Endothelial cell of umbilical vein (primary cell): ENCODE measurements around the gene CRELD2. TPM values are rescaled to one million over a fixed set of nuclear protein-coding genes. Genes with fewer than 3 reads are reported as not detected.

Experiments
- BruUV-seq: library from RNA; stranded (reverse); fragments of 400-500 nt; replicated peaks from 2 replicates; lab custom pipeline; 2021; lab: Mats Ljungman, UMichigan
- CTCF ChIA-PET: fragments of 300-600, 350-600 bp; sonication (Branson Sonifier 250); formaldehyde crosslinking; loops from one replicate; lab custom pipeline; 2021; ENCODE audit warnings: antibody characterized with exemption, inconsistent platforms; lab: Charles Lee
- POLR2A ChIA-PET: fragments of 300-600, 350-600 bp; sonication (Branson Sonifier 250); formaldehyde crosslinking; loops from one replicate; lab custom pipeline; 2021; ENCODE audit warnings: antibody characterized with exemption, inconsistent platforms; lab: Charles Lee
- DNase-seq: peaks from one replicate; pipeline ENCODE4 v3.0.0-alpha.2; 2011; ENCODE audit warnings: low read depth, low spot score
- FAIRE-seq: peaks from 2 replicates; lab custom pipeline; 2011; peaks lifted over from hg19 to GRCh38; lab: Jason Lieb, UNC
- H2AFZ ChIP-seq: 2 replicates; pipeline ENCODE4 v1.6.0; 2012; ENCODE audit warnings: low read depth, low read length, control low read depth, inconsistent platforms
- H3K27ac ChIP-seq: 2 replicates; pipeline ENCODE4 v1.5.1; 2011; ENCODE audit warnings: low read depth, mild to moderate bottlenecking, control low read depth, low read length, moderate library complexity; ENCODE audit not compliant: insufficient read depth
- H3K27me3 ChIP-seq, 2 experiments: 2 replicates each; pipeline versions ENCODE4 v1.6.0 to v1.6.1; 2011; ENCODE audit warnings: low read length in 2 of 2, mixed read lengths in 1 of 2; ENCODE audit not compliant: control insufficient read depth in 2 of 2, insufficient read depth in 2 of 2
- H3K36me3 ChIP-seq, 2 experiments: 2 replicates in 1 of 2; 3 replicates in 1 of 2; pipeline ENCODE4 v1.5.1; 2011; ENCODE audit warnings: low read length in 2 of 2, mild to moderate bottlenecking in 1 of 2, moderate library complexity in 1 of 2; ENCODE audit not compliant: control insufficient read depth in 2 of 2, insufficient read depth in 2 of 2; ENCODE audit errors: extremely low read depth in 1 of 2
- H3K4me1 ChIP-seq: 3 replicates; pipeline ENCODE4 v1.5.1; 2011; ENCODE audit warnings: mild to moderate bottlenecking, low read length; ENCODE audit not compliant: control insufficient read depth, insufficient read depth; ENCODE audit errors: extremely low read depth
- H3K4me2 ChIP-seq: 2 replicates; pipeline ENCODE4 v1.6.1; 2011; ENCODE audit warnings: low read length, control low read depth, mixed read lengths; ENCODE audit not compliant: insufficient read depth
- H3K4me3 ChIP-seq, 3 experiments: fragments of 200-600 bp in 1 of 3; sonication (generic), shearing (Covaris generic) in 1 of 3; replicated peaks in 1 of 3; 2 replicates each; pipeline ENCODE4 v1.5.1; 2011 to 2016; ENCODE audit warnings: control low read depth in 3 of 3, low read length in 3 of 3, mild to moderate bottlenecking in 2 of 3, inconsistent platforms in 1 of 3, low read depth in 1 of 3, moderate library complexity in 1 of 3; ENCODE audit not compliant: insufficient read depth in 1 of 3
- H3K79me2 ChIP-seq: 2 replicates; pipeline ENCODE4 v1.6.0; 2012; ENCODE audit warnings: low read length, inconsistent platforms; ENCODE audit not compliant: control insufficient read depth, insufficient read depth
- H3K9ac ChIP-seq: replicated peaks from 2 replicates; pipeline ENCODE3; 2011; ENCODE audit warnings: low read length, control low read depth; ENCODE audit not compliant: insufficient read depth; ENCODE audit errors: extremely low read depth
- H3K9me1 ChIP-seq: replicated peaks from 3 replicates; pipeline ENCODE4 v1.6.0; 2011; ENCODE audit warnings: mild to moderate bottlenecking, low read length; ENCODE audit not compliant: control insufficient read depth, insufficient read depth; ENCODE audit errors: extremely low read depth
- H3K9me3 ChIP-seq: replicated peaks from 2 replicates; pipeline ENCODE4 v1.5.1; 2012; ENCODE audit warnings: low read length, inconsistent platforms; ENCODE audit not compliant: control insufficient read depth, insufficient read depth
- H4K20me1 ChIP-seq: replicated peaks from 2 replicates; pipeline ENCODE3; 2011; ENCODE audit warnings: mild to moderate bottlenecking, low read length; ENCODE audit not compliant: control insufficient read depth, insufficient read depth; ENCODE audit errors: extremely low read depth
- EZH2 ChIP-seq: IDR thresholded peaks from 2 replicates; pipeline ENCODE4 v1.6.1; 2012; ENCODE audit warnings: borderline replicate concordance, low read depth, mild to moderate bottlenecking, moderate library complexity, low read length, inconsistent platforms; ENCODE audit not compliant: severe bottlenecking
- FOS ChIP-seq: IDR thresholded peaks from 2 replicates; pipeline ENCODE4 v1.6.1; 2011; ENCODE audit warnings: mild to moderate bottlenecking, low read length, moderate library complexity, borderline replicate concordance; ENCODE audit not compliant: insufficient read depth
- GATA2 ChIP-seq: IDR thresholded peaks from 2 replicates; pipeline ENCODE4 v1.7.0; 2011; ENCODE audit warnings: low read depth, mild to moderate bottlenecking, moderate library complexity, mixed read lengths, low read length; ENCODE audit not compliant: insufficient read length, insufficient read depth
- JUN ChIP-seq: IDR thresholded peaks from 2 replicates; pipeline ENCODE4 v1.6.1; 2011; ENCODE audit warnings: borderline replicate concordance, low read depth; ENCODE audit not compliant: insufficient read length, insufficient read depth
- MAX ChIP-seq: IDR thresholded peaks from 2 replicates; pipeline ENCODE4 v1.6.1; 2011; ENCODE audit not compliant: insufficient read depth, insufficient read length
- MYC ChIP-seq: IDR thresholded peaks from one replicate; pipeline ENCODE4 v1.6.1; 2011; ENCODE audit warnings: mild to moderate bottlenecking, low read depth, low read length
- POLR2A ChIP-seq: IDR thresholded peaks from 2 replicates; pipeline ENCODE4 v1.6.1; 2012; ENCODE audit warnings: low read depth, mild to moderate bottlenecking, control low read depth, low read length
- POLR2AphosphoS5 ChIP-seq: IDR thresholded peaks from 2 replicates; pipeline ENCODE4 v1.6.1; 2012; ENCODE audit warnings: low read depth, mild to moderate bottlenecking, control low read depth, low read length, moderate library complexity; ENCODE audit not compliant: insufficient read depth
- dilution Hi-C: fragments of 300-500 bp; cut with MboI; formaldehyde crosslinking; loops from one replicate; pipeline ENCODE4 v1.15.0; 2019; ENCODE audit warnings: low sequenced_read_pairs; ENCODE audit not compliant: extremely low pct_ligation_motif_present
- intact Hi-C: fragments of 100-400 bp; cut with micrococcal nuclease; formaldehyde crosslinking; loops from one replicate; pipeline ENCODE4 v1.10.0; 2022
- polyA plus RNA-seq, 4 experiments: library from polyadenylated mRNA; depleted of rRNA in 3 of 4; stranded (reverse) in 3 of 4; unstranded in 1 of 4; fragments of >200 nt; gene quantifications; 2 replicates each; pipeline versions ENCODE4 v1.2.1 to v1.2.3, GENCODE V29; 2011 to 2012; ENCODE audit warnings: missing spikeins in 1 of 4
- total RNA-seq: library from RNA; stranded (reverse); gene quantifications from 2 replicates; pipeline ENCODE4 v1.2.3, GENCODE V29; 2021
- TF ChIP-seq, protein P1 (sequence below), 2 donors: IDR thresholded peaks; 1 replicate in 1 of 2; 2 replicates in 1 of 2; pipeline ENCODE4 v1.5.1; 2011; ENCODE audit warnings: low read length in 2 of 2, mild to moderate bottlenecking in 2 of 2, moderate library complexity in 2 of 2, control low read depth in 1 of 2, inconsistent platforms in 1 of 2, low read depth in 1 of 2; ENCODE audit not compliant: insufficient read depth in 1 of 2; ENCODE audit errors: extremely low read depth in 1 of 2

CRELD2 gene
- total and polyA plus RNA-seq, 2 donors (not counting 3 experiments of a cell fraction or from before 2014, with no cell fraction given), result 71.0 to 86.3 TPM

GRCh38 chr22:49869845-49870712 is 48.4 kb upstream of the CRELD2 start:
- H3K4me1 ChIP-seq, result no peaks in the 10 kb centered on the region
- CTCF ChIA-PET, result no interaction called here
- peaks cover 6% of the 10 kb centered on the region for H4K20me1 ChIP-seq
- intact Hi-C loops, result no loop called here
- H3K36me3 ChIP-seq, result no peaks in the 10 kb centered on the region
- peaks cover 96% of the 10 kb centered on the region for H3K79me2 ChIP-seq
- H3K9me1 ChIP-seq, result no peaks in the 10 kb centered on the region
- POLR2A ChIA-PET, result no interaction called here
- dilution Hi-C loops, result no loop called here
- H3K4me3 ChIP-seq, result no peak overlapping the region
- H2AFZ ChIP-seq, result no peak overlapping the region
- no peak for FAIRE-seq
- no peak overlapping the region for H3K9ac ChIP-seq
- no peak overlapping the region for H3K27ac ChIP-seq
- no peak overlapping the region for H3K4me2 ChIP-seq
- DNase-seq, result no peak
- H3K9me3 ChIP-seq, result no peaks in the 10 kb centered on the region
- BruUV-seq, result no TSS peak
- H3K27me3 ChIP-seq, result no peaks in the 10 kb centered on the region
- TF ChIP-seq GATA2, result no peak
- no peak for TF ChIP-seq POLR2AphosphoS5
- TF ChIP-seq FOS, result no peak
- TF ChIP-seq MYC, result no peak
- TF ChIP-seq MAX, result no peak
- TF ChIP-seq EZH2, result no peak
- no peak for TF ChIP-seq JUN
- TF ChIP-seq, protein P1, sequence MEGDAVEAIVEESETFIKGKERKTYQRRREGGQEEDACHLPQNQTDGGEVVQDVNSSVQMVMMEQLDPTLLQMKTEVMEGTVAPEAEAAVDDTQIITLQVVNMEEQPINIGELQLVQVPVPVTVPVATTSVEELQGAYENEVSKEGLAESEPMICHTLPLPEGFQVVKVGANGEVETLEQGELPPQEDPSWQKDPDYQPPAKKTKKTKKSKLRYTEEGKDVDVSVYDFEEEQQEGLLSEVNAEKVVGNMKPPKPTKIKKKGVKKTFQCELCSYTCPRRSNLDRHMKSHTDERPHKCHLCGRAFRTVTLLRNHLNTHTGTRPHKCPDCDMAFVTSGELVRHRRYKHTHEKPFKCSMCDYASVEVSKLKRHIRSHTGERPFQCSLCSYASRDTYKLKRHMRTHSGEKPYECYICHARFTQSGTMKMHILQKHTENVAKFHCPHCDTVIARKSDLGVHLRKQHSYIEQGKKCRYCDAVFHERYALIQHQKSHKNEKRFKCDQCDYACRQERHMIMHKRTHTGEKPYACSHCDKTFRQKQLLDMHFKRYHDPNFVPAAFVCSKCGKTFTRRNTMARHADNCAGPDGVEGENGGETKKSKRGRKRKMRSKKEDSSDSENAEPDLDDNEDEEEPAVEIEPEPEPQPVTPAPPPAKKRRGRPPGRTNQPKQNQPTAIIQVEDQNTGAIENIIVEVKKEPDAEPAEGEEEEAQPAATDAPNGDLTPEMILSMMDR (IDR thresholded peaks at IDR 0.05; ENCODE audit: extremely low read depth in 1 of 2, insufficient read depth in 1 of 2, low read depth in 1 of 2, low read length in 2 of 2), result no peak
- TF ChIP-seq POLR2A, result no peak
